GM23338 (cell line): ENCODE results near the gene UNC13D. TPM values are rescaled to one million over a fixed set of nuclear protein-coding genes. Genes with fewer than 3 reads are reported as not detected.

ENCODE experiments used
- CTCF ChIP-seq, 2 experiments: fragments of 200-600 bp in 1 of 2; sonication (generic) in 1 of 2; conservative IDR thresholded peaks; 2 replicates each; pipeline versions ENCODE4 v1.5.1 to v1.6.1; 2016 to 2017; ENCODE audit warnings: antibody characterized with exemption in 2 of 2, low read depth in 2 of 2, mild to moderate bottlenecking in 2 of 2, moderate library complexity in 1 of 2
- EZH2 ChIP-seq: fragments of 200-600 bp; sonication (generic); IDR thresholded peaks from one replicate; pipeline ENCODE4 v1.8.0; 2017; ENCODE audit warnings: antibody characterized with exemption, mild to moderate bottlenecking, low read depth; ENCODE audit not compliant: unreplicated experiment
- EZH2phosphoT487 ChIP-seq: fragments of 200-600 bp; sonication (generic); IDR thresholded peaks from one replicate; pipeline ENCODE4 v1.8.1; 2018; ENCODE audit warnings: antibody characterized with exemption; ENCODE audit not compliant: unreplicated experiment
- NANOG ChIP-seq: IDR thresholded peaks from 2 replicates; pipeline ENCODE4 v1.6.1; 2016; ENCODE audit warnings: antibody characterized with exemption, borderline replicate concordance
- STAT1 ChIP-seq: IDR thresholded peaks from one replicate; pipeline ENCODE4 v1.6.1; 2016; ENCODE audit warnings: antibody characterized with exemption; ENCODE audit not compliant: unreplicated experiment
- ZNF462 ChIP-seq: fragments of 250-450 bp; sonication (Bioruptor Pico); IDR thresholded peaks from 2 replicates; pipeline ENCODE4 v1.5.0; 2020; ENCODE audit warnings: mild to moderate bottlenecking, moderate library complexity
- polyA plus RNA-seq: library from polyadenylated mRNA; unstranded; fragments of >200 nt; fragmentation: Nextera tagmentation; extraction: Ambion mirVana; gene quantifications from 2 replicates; pipeline ENCODE4 v1.2.1, GENCODE V29; 2016
- total RNA-seq: library from RNA; depleted of rRNA; stranded (reverse); fragments of >200 nt; shearing (Covaris generic); gene quantifications from 2 replicates; pipeline ENCODE4 v1.2.3, GENCODE V29; 2014

UNC13D gene
- total and polyA plus RNA-seq, 2 experiments from 2014 or later: 5.9 to 10.8 TPM

- TF ChIP-seq ZNF462 (CRISPR knock-in tag) (no peak), NANOG (no peak), EZH2phosphoT487 (no peak), STAT1 (no peak), EZH2 (no peak), CTCF (conservative IDR thresholded peaks at IDR 0.05; ENCODE audit: low read depth in 2 of 2) (no peak)
These were observed 31.2 kb upstream of the UNC13D start (continued) for GRCh38 chr17:75875182-75875939.
